Measurements from ENCODE around the gene RELCH.

RELCH gene

GRCh38 chr18:62282188-62282629 lies 95.2 kb downstream of the RELCH start:
- no peak overlapping the region for H3K4me2 ChIP-seq (ENCODE audit: low read length, poor library complexity, severe bottlenecking)
- no peaks in the 10 kb centered on the region for H3K4me1 ChIP-seq (ENCODE audit: control insufficient read depth, insufficient read depth, low read depth, low read length)
- no peak overlapping the region for H2AFZ ChIP-seq (ENCODE audit: low read depth, low read length)
- peak overlapping the region; percentile 65 for H3K27ac ChIP-seq (ENCODE audit: low read length, poor library complexity, severe bottlenecking)
- WGBS = 63% methylated on average over 2 of the region's 2 CpGs
- no peak overlapping the region for H2BK5ac ChIP-seq (ENCODE audit: low read depth, low read length, poor library complexity, severe bottlenecking)
- no peaks in the 10 kb centered on the region for H3K27me3 ChIP-seq (ENCODE audit: control insufficient read depth in 1 of 2, insufficient read depth in 1 of 2, low read length in 2 of 2)
- no peak overlapping the region for H2BK15ac ChIP-seq (ENCODE audit: low read depth, poor library complexity, severe bottlenecking)
- H3K18ac ChIP-seq (ENCODE audit: low read depth in 1 of 2, low read length in 2 of 2) = no peak overlapping the region
- no peak overlapping the region for H2BK12ac ChIP-seq (ENCODE audit: low read length in 2 of 2)
- H2AK5ac ChIP-seq (ENCODE audit: low read length, severe bottlenecking) = no peak overlapping the region
- no peaks in the 10 kb centered on the region for H3K9me3 ChIP-seq (ENCODE audit: control insufficient read depth, low read length)
- H3K4ac ChIP-seq (ENCODE audit: low read depth in 1 of 2, low read length in 2 of 2) = no peak overlapping the region
- H4K91ac ChIP-seq (ENCODE audit: low read length) = no peak overlapping the region
- H4K8ac ChIP-seq (ENCODE audit: low read length) = no peak overlapping the region
- peaks cover 3 to 35% of the 10 kb centered on the region in 2 experiments for H3K36me3 ChIP-seq (ENCODE audit: control insufficient read depth in 1 of 2, insufficient read depth in 2 of 2, low read depth in 1 of 2, low read length in 2 of 2)
- peak overlapping the region in 1 of 2 experiments; percentile 45 for H3K4me3 ChIP-seq (ENCODE audit: insufficient read depth in 1 of 2, low read depth in 1 of 2, low read length in 2 of 2)
- peak overlapping the region; percentile 87 for H3K9ac ChIP-seq (ENCODE audit: low read length)
- no peak for DNase-seq
- H3K23ac ChIP-seq (ENCODE audit: low read length in 2 of 2) = no peak overlapping the region
- H2BK120ac ChIP-seq (ENCODE audit: low read depth, low read length) = no peak overlapping the region
- no peak overlapping the region for H3K14ac ChIP-seq (ENCODE audit: low read length in 2 of 2)
- H3K79me1 ChIP-seq (replicated peaks; ENCODE audit: low read length, poor library complexity, severe bottlenecking) = peaks cover 8% of the 10 kb centered on the region

DNA sequence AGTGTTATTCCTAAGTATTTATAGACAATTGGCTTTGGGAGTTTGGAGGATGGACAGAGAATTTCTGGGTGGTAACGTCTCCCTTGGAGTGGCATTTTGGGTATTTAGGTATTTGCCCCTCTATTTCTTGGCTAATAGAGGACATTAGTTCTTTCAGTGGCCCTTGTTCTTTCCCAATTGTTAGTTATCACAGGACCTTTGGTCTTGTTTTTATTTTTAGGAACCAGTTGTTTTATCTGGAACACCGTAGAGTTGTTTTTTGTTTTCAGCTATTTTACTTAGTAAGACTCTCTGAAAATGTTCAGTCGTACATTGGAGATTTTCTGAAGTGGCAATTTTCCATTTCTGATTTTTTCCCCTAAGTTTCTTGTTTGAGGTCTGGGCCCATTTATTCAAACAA lies 97.6 kb downstream of the RELCH start:
- no peak overlapping the region for H4K8ac ChIP-seq (ENCODE audit: low read length)
- no peak overlapping the region for H3K4ac ChIP-seq (ENCODE audit: low read depth in 1 of 2, low read length in 2 of 2)
- DNase-seq = no peak
- no peak overlapping the region for H2BK15ac ChIP-seq (ENCODE audit: low read depth, poor library complexity, severe bottlenecking)
- no peaks in the 10 kb centered on the region for H3K27me3 ChIP-seq (ENCODE audit: control insufficient read depth in 1 of 2, insufficient read depth in 1 of 2, low read length in 2 of 2)
- no peaks in the 10 kb centered on the region for H3K9me3 ChIP-seq (ENCODE audit: control insufficient read depth, low read length)
- no peak overlapping the region for H2AFZ ChIP-seq (ENCODE audit: low read depth, low read length)
- no peaks in the 10 kb centered on the region for H3K4me1 ChIP-seq (ENCODE audit: control insufficient read depth, insufficient read depth, low read depth, low read length)
- H2BK12ac ChIP-seq (ENCODE audit: low read length in 2 of 2) = no peak overlapping the region
- no peak overlapping the region for H2BK120ac ChIP-seq (ENCODE audit: low read depth, low read length)
- no peak overlapping the region for H3K9ac ChIP-seq (ENCODE audit: low read length)
- no peak overlapping the region for H4K91ac ChIP-seq (ENCODE audit: low read length)
- no peak overlapping the region for H3K18ac ChIP-seq (ENCODE audit: low read depth in 1 of 2, low read length in 2 of 2)
- H3K4me2 ChIP-seq (ENCODE audit: low read length, poor library complexity, severe bottlenecking) = no peak overlapping the region
- H2BK5ac ChIP-seq (ENCODE audit: low read depth, low read length, poor library complexity, severe bottlenecking) = no peak overlapping the region
- no peak overlapping the region for H3K4me3 ChIP-seq (ENCODE audit: insufficient read depth in 1 of 2, low read depth in 1 of 2, low read length in 2 of 2)
- H3K14ac ChIP-seq (ENCODE audit: low read length in 2 of 2) = no peak overlapping the region
- H3K79me1 ChIP-seq (replicated peaks; ENCODE audit: low read length, poor library complexity, severe bottlenecking) = peaks cover 6% of the 10 kb centered on the region
- peaks cover 3 to 39% of the 10 kb centered on the region in 2 experiments for H3K36me3 ChIP-seq (ENCODE audit: control insufficient read depth in 1 of 2, insufficient read depth in 2 of 2, low read depth in 1 of 2, low read length in 2 of 2)
- H3K27ac ChIP-seq (ENCODE audit: low read length, poor library complexity, severe bottlenecking) = no peak overlapping the region
- no peak overlapping the region for H3K23ac ChIP-seq (ENCODE audit: low read length in 2 of 2)
- 100% methylated on average over 2 of the region's 3 CpGs for WGBS
- H2AK5ac ChIP-seq (ENCODE audit: low read length, severe bottlenecking) = no peak overlapping the region

DNA sequence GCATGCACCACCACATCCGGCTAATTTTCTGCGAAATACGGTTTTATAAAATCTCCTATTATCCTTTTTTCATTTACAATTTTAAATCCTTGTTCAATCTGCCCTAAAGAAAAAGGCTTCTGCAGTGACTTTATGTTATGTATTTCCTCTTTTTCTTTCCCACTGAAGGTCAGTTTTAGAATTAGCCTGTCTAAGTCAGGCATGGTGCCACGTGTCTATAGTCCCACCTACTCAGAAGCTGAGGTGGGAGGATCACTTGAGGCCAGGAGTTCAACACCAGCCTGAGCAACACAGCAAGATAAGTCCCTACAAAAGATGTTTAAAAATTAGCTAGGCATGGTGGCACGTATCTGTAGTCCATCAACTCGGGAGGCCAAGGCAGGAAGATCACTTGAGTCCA lies 98.2 kb downstream of the RELCH start:
- Histone ChIP-seq H4K8ac (ENCODE audit: low read length) (no peak overlapping the region), H3K79me1 (replicated peaks; ENCODE audit: low read length, poor library complexity, severe bottlenecking) (peaks cover 6% of the 10 kb centered on the region), H3K4me3 (ENCODE audit: insufficient read depth in 1 of 2, low read depth in 1 of 2, low read length in 2 of 2) (no peak overlapping the region), H3K4me2 (ENCODE audit: low read length, poor library complexity, severe bottlenecking) (no peak overlapping the region), H4K91ac (ENCODE audit: low read length) (no peak overlapping the region), H2BK120ac (ENCODE audit: low read depth, low read length) (no peak overlapping the region), H3K9ac (ENCODE audit: low read length) (no peak overlapping the region), H3K4me1 (ENCODE audit: control insufficient read depth, insufficient read depth, low read depth, low read length) (no peaks in the 10 kb centered on the region), H3K23ac (ENCODE audit: low read length in 2 of 2) (no peak overlapping the region), H2BK12ac (ENCODE audit: low read length in 2 of 2) (no peak overlapping the region), H3K27me3 (ENCODE audit: control insufficient read depth in 1 of 2, insufficient read depth in 1 of 2, low read length in 2 of 2) (no peaks in the 10 kb centered on the region), H3K14ac (ENCODE audit: low read length in 2 of 2) (no peak overlapping the region), H3K18ac (ENCODE audit: low read depth in 1 of 2, low read length in 2 of 2) (no peak overlapping the region), H2AK5ac (ENCODE audit: low read length, severe bottlenecking) (no peak overlapping the region), H3K4ac (ENCODE audit: low read depth in 1 of 2, low read length in 2 of 2) (no peak overlapping the region), H2BK15ac (ENCODE audit: low read depth, poor library complexity, severe bottlenecking) (no peak overlapping the region), H3K27ac (ENCODE audit: low read length, poor library complexity, severe bottlenecking) (no peak overlapping the region), H3K36me3 (ENCODE audit: control insufficient read depth in 1 of 2, insufficient read depth in 2 of 2, low read depth in 1 of 2, low read length in 2 of 2) (peaks cover 3 to 37% of the 10 kb centered on the region in 2 experiments), H3K9me3 (ENCODE audit: control insufficient read depth, low read length) (no peaks in the 10 kb centered on the region), H2BK5ac (ENCODE audit: low read depth, low read length, poor library complexity, severe bottlenecking) (no peak overlapping the region), H2AFZ (ENCODE audit: low read depth, low read length) (no peak overlapping the region)
- 100% methylated on average over 6 of the region's 6 CpGs for WGBS
- no peak for DNase-seq

DNA sequence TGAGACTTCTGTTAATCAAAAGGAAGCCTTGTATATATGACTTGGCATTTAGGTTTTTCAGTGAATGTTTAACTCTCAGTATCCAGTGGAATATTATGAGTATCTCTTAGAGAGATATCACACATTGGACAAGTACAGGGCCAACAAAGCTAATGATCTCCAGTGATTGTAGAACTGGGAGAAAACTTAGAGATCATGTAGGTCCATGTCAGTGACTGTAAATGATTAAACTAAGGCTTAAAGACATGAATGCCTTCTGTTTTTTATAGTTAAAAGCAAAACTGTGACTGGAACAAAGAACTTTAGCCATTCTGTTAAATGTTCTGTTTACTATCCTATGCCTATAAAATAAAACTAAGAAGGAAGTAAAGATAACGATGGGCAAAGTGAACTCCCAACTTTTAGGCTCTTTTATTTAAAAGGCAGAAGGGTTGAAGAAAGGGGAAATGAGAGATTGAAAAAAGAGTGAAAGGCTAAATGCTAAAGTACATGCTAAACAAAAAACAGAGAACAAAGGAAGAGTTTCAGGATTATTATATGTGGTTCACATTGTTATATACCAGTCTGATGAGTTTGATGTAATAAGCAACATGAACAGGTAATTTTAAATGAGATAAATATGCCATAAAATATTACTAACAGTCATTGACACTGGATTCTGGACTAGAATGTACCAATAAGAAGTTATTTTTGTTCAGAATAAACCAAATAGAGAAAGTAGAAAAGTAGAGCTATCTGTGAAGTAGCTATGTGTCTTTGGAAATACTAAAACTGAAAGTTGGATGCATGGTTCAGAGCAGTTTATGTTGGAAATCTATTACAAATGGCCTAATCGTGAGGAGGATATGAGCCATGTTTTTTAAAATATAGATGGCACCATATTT lies 101.0 kb downstream of the RELCH start:
- Histone ChIP-seq H4K91ac (ENCODE audit: low read length) (no peak overlapping the region), H3K4me1 (ENCODE audit: control insufficient read depth, insufficient read depth, low read depth, low read length) (no peaks in the 10 kb centered on the region), H2BK12ac (ENCODE audit: low read length in 2 of 2) (no peak overlapping the region), H2BK5ac (ENCODE audit: low read depth, low read length, poor library complexity, severe bottlenecking) (no peak overlapping the region), H3K4me2 (ENCODE audit: low read length, poor library complexity, severe bottlenecking) (no peak overlapping the region), H3K14ac (ENCODE audit: low read length in 2 of 2) (no peak overlapping the region), H3K4ac (ENCODE audit: low read depth in 1 of 2, low read length in 2 of 2) (no peak overlapping the region), H3K9ac (ENCODE audit: low read length) (no peak overlapping the region), H3K9me3 (ENCODE audit: control insufficient read depth, low read length) (no peaks in the 10 kb centered on the region), H4K8ac (ENCODE audit: low read length) (no peak overlapping the region), H3K36me3 (ENCODE audit: control insufficient read depth in 1 of 2, insufficient read depth in 2 of 2, low read depth in 1 of 2, low read length in 2 of 2) (peaks cover 3 to 63% of the 10 kb centered on the region in 2 experiments), H2AFZ (ENCODE audit: low read depth, low read length) (no peak overlapping the region), H3K79me1 (replicated peaks; ENCODE audit: low read length, poor library complexity, severe bottlenecking) (peaks cover 6% of the 10 kb centered on the region), H3K27ac (ENCODE audit: low read length, poor library complexity, severe bottlenecking) (peak overlapping the region; percentile 71), H2BK120ac (ENCODE audit: low read depth, low read length) (no peak overlapping the region), H3K18ac (ENCODE audit: low read depth in 1 of 2, low read length in 2 of 2) (no peak overlapping the region), H2AK5ac (ENCODE audit: low read length, severe bottlenecking) (no peak overlapping the region), H3K4me3 (ENCODE audit: insufficient read depth in 1 of 2, low read depth in 1 of 2, low read length in 2 of 2) (no peak overlapping the region), H2BK15ac (ENCODE audit: low read depth, poor library complexity, severe bottlenecking) (no peak overlapping the region), H3K27me3 (ENCODE audit: control insufficient read depth in 1 of 2, insufficient read depth in 1 of 2, low read length in 2 of 2) (no peaks in the 10 kb centered on the region), H3K23ac (ENCODE audit: low read length in 2 of 2) (no peak overlapping the region)
- DNase-seq = no peak
- WGBS = 100% methylated on average over 1 of the region's 2 CpGs
